Stimulated activated effector memory CD8-positive, alpha-beta T cell treated with anti-CD3 and anti-CD28 coated beads, Interleukin-12 subunit alpha, Interleukin-12 subunit beta, amount 100 ng/mL, for 72 hours (primary cell): ENCODE measurements around the gene TAAR6.
A peak's percentile ranks its signal among the peaks of the same experiment; 100 is the strongest.

ENCODE experiments used
- ATAC-seq: fragments of 150-1000 bp; cut with Tn5 transposase; 2 replicates; pipeline ENCODE4 v1.10.0; 2021
- DNase-seq, 2 donors: peaks; one replicate each; pipeline ENCODE4 v3.0.0; 2021 to 2022; ENCODE audit warnings: low spot score in 2 of 2
- H3K27ac Mint-ChIP-seq: one replicate; pipeline ENCODE4 v1.8.0; 2022; ENCODE audit warnings: mild to moderate bottlenecking, mixed read lengths
- H3K36me3 Mint-ChIP-seq: one replicate; pipeline ENCODE4 v1.8.0; 2022; ENCODE audit warnings: mild to moderate bottlenecking, mixed read lengths
- H3K4me1 Mint-ChIP-seq: one replicate; pipeline ENCODE4 v1.8.0; 2022; ENCODE audit warnings: mixed read lengths
- H3K4me3 Mint-ChIP-seq: one replicate; pipeline ENCODE4 v1.8.0; 2022; ENCODE audit warnings: mild to moderate bottlenecking, mixed read lengths
- H3K9me3 Mint-ChIP-seq: one replicate; pipeline ENCODE4 v1.8.0; 2022; ENCODE audit warnings: mixed read lengths

Gene TAAR6

DNA sequence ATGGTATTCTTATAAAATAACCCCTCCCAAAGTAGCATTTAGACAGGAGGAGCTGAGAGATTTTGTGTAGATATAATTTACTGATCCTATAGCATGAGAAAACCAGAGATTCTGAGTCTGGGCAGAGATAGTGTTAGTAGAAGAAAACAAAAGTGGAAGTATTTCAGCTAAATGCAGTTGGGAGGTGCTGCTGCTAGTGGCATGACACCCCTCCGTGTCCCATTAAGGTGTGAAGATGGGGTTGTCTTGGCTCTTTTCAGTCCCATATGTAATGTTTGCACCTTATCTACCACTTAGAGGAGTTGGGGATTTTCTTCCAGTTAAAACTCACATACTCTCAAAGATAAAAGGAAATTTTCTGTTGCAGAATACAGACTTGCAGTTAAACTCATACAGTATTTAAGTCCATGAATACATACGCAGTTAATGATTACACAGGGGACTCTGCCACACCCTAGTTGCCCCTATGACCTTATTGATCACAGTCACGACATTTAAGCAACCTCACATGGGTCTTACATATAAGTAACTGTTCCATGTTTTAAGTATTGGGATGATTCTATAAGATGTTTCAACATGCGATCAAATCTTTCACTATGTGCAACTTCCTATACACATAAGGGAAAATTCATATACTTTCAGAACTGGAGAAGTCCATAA, 42.5 kb downstream of the TAAR6 start:
- Mint-ChIP-seq H3K4me1 (no peaks in the 10 kb centered on the region), H3K9me3 (no peaks in the 10 kb centered on the region), H3K27ac (no peak overlapping the region), H3K4me3 (peak overlapping the region; percentile 8), H3K36me3 (no peaks in the 10 kb centered on the region)
- ATAC-seq (peak; percentile 45), DNase-seq (no peak)

DNA sequence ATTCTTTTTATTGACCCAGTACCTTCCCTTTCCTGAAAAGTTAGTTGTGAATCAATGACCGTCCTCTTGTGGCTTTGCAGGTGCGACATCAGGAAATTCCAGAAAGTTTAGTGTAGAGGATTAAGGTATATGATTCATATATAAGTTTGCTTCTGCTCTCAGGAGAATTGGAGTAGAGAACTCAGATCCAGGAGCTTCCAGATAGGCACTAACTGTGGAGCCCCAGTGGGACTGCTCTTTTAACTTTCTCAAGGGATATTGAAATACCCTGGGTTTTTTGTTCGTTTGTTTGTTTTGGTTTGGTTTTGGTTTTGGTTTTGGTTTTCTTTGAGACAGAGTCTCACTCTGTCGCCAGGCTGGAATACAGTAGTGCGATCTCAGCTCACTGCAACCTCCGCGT, 44.4 kb downstream of the TAAR6 start:
- no peaks in the 10 kb centered on the region for H3K4me1 Mint-ChIP-seq
- H3K9me3 Mint-ChIP-seq, result no peaks in the 10 kb centered on the region
- no peaks in the 10 kb centered on the region for H3K36me3 Mint-ChIP-seq
- peak overlapping the region; percentile 54 for H3K4me3 Mint-ChIP-seq
- DNase-seq, result no peak
- no peak for ATAC-seq
- peak overlapping the region; percentile 76 for H3K27ac Mint-ChIP-seq

DNA sequence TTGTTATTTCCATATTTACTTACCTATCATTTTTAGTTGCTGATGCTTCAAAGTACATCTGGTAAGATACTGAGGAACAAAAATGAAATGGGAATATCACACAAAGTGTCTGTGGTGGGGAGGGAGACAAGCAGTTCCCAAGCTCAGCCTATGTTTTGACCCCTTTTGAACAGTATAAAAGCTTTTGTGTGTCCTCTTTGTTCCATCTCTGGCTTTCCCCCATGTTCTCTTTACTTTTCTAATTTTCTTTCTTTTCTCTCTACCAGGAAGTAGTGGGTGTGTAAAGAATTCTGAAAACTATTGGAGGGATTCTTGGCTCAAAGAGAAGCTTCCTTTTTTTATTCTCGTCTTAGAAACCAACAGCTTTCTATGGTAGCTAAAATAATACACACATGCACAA, 46.6 kb downstream of the TAAR6 start:
- Mint-ChIP-seq H3K36me3 (no peaks in the 10 kb centered on the region), H3K27ac (no peak overlapping the region), H3K9me3 (no peaks in the 10 kb centered on the region), H3K4me1 (no peaks in the 10 kb centered on the region), H3K4me3 (no peak overlapping the region)
- ATAC-seq (no peak), DNase-seq (no peak)
